ENCODE data around the gene C2CD4D.

DNA sequence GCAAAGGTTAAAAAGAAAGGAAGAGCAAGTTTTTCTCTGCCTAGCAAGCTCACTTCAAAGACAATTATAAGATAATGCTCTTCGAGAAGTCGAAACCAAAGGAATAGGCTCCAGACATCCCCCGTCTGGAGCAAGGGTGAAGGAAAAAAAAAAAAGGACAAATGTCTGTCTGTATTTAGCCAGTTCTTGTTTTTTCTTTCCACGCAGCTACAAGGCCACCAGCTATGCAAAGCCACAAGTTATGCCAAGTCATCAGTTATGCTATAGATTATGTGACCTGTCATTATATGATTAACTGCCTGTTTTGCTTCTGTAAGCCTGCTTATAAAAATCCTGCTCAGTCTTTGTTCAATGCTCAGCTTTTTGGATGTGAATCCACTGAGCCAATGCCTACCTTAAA is 16.3 kb upstream of the C2CD4D start:
- no peak for TF ChIP-seq POLR2AphosphoS5 (IDR thresholded peaks at IDR 0.05; ENCODE audit: low read depth, low read length)
- TF ChIP-seq TAF1 (IDR thresholded peaks at IDR 0.05; ENCODE audit: borderline replicate concordance, insufficient read depth, low read length): no peak
